Coronary artery (tissue), 2 donors: ENCODE measurements around the gene AGBL4.

Experiments used
- DNase-seq: peaks from one replicate; pipeline ENCODE4 v3.0.0-alpha.2; 2017; ENCODE audit warnings: low spot score
- H3K27ac ChIP-seq, 2 donors: fragments of 200-600 bp; sonication (generic); one replicate each; pipeline ENCODE4 v1.5.1; 2016 to 2019
- H3K4me3 ChIP-seq: fragments of 200-600 bp; sonication (generic); 2 replicates; pipeline ENCODE4 v1.5.1; 2016; ENCODE audit warnings: mild to moderate bottlenecking, moderate library complexity
- TF ChIP-seq, protein P1 (sequence below): fragments of 200-600 bp; sonication (generic); IDR thresholded peaks from one replicate; pipeline ENCODE4 v1.5.1; 2019; ENCODE audit warnings: antibody characterized with exemption

AGBL4 gene

DNA sequence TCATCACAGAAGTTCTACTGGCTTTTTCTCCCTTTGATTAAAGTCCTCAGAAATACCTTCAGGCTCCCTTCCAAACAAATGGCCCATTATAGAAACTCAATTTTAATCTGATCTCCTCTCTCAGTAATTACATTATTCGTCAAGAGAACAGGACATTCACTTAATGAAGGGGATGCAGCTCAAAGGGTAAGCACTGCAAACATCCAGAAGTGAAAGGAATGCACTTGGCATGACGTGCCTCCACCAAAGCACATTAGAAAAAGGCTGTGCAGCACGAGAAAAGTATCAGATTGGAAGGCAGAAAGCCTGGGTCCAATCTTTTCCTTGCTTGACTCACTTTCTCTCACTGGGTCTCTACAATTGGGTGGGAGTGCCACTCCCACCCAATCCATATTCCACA lies 1024.4 kb downstream of the AGBL4 start:
- TF ChIP-seq, protein P1, sequence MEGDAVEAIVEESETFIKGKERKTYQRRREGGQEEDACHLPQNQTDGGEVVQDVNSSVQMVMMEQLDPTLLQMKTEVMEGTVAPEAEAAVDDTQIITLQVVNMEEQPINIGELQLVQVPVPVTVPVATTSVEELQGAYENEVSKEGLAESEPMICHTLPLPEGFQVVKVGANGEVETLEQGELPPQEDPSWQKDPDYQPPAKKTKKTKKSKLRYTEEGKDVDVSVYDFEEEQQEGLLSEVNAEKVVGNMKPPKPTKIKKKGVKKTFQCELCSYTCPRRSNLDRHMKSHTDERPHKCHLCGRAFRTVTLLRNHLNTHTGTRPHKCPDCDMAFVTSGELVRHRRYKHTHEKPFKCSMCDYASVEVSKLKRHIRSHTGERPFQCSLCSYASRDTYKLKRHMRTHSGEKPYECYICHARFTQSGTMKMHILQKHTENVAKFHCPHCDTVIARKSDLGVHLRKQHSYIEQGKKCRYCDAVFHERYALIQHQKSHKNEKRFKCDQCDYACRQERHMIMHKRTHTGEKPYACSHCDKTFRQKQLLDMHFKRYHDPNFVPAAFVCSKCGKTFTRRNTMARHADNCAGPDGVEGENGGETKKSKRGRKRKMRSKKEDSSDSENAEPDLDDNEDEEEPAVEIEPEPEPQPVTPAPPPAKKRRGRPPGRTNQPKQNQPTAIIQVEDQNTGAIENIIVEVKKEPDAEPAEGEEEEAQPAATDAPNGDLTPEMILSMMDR: no peak

DNA sequence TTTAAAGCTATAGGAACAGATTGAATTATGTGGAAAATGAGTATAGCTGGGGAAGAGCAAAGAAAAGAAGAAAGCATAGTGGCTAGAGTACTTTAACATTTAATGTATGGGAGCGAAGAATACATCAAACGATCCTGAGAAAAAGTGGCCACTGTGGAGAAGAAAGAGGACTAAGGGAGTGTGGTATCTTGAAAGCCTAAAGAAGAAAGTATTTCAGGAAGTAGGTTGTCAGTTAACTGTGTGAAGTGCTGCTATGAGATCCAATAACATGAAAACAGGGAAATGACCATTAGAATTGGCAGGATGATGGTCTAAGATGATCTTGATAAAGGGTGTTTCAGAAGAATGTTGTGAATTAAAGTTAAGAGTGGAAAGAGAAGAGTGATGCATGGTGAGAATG lies 1027.4 kb downstream of the AGBL4 start:
- DNase-seq: no peak
- Histone ChIP-seq H3K4me3 (no peak overlapping the region), H3K27ac (no peak overlapping the region)
- TF ChIP-seq, protein P1: no peak

More for the DNA sequence above, 1024.4 kb downstream of the AGBL4 start:
- no peak overlapping the region for H3K4me3 ChIP-seq
- DNase-seq: no peak
- H3K27ac ChIP-seq: no peak overlapping the region

DNA sequence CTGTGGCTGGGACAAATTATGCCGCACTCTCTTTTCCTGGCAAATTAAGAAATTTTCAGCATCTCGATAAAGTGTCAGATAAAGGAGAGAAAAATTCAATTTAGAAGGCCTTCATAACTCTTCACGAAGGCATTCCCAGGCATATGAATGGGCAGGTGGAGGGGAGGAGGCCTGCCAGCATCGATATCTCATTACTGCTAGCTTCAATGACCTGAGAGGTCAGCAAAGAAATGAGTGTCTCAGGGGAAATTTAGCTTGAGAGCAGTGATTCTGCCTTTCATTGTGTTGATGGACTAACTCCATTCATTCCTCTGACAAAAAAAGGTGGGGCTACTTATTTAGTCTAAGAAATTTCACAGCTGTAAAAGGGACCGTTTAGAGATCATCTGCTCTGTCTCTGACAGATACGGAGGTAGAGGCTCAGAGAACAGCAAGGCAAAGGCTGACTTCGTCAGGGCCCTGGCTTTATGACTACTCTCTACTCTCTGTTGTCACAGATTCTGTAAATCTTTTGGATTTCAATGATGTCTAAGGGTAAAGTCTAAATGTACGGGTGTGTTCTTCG lies 1035.0 kb downstream of the AGBL4 start:
- TF ChIP-seq, protein P1: no peak
- no peak overlapping the region for H3K4me3 ChIP-seq
- H3K27ac ChIP-seq: no peak overlapping the region
- DNase-seq: no peak

DNA sequence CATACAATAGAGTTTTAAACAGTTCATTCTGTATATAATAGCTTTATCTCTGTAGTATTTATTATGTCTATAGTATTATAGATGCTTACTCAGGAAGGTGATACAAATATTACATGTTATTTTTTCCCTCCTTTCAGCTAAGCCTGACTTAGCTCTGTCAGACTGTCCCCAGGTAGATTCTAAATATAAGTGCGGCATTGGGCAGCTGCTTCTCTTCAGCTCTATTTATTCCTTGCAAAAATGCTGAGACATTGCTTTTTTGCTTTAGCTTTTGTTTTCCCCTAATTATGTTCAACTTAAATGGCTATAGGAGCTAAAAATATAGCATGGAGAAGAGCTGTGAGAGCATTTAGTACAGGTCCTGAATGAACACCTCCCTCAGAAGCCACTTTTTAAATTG lies 1043.8 kb downstream of the AGBL4 start:
- no peak for DNase-seq
- H3K4me3 ChIP-seq: no peak overlapping the region
- TF ChIP-seq, protein P1: no peak
- no peak overlapping the region for H3K27ac ChIP-seq

DNA sequence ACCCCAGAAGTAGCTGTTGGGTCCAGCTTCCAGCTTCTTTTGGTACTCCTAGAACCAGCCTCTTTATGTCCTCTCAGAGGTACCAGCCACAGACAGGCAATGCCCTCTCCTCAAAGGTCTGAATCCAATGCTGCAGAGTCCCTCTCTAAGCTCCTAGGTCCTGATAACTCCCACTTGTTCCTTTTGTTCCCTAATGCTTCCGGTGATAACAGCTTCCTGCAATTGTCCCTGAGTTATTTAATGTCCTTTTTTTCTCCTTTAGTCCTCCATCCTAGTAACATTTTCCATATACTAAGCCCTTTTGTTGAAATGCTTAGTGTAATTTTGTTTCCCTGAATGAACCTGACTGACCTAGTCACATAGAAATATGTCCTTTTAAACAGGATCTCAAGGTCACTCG lies 1045.3 kb downstream of the AGBL4 start:
- DNase-seq: no peak
- no peak overlapping the region for H3K4me3 ChIP-seq
- H3K27ac ChIP-seq: no peak overlapping the region
- TF ChIP-seq, protein P1: no peak

DNA sequence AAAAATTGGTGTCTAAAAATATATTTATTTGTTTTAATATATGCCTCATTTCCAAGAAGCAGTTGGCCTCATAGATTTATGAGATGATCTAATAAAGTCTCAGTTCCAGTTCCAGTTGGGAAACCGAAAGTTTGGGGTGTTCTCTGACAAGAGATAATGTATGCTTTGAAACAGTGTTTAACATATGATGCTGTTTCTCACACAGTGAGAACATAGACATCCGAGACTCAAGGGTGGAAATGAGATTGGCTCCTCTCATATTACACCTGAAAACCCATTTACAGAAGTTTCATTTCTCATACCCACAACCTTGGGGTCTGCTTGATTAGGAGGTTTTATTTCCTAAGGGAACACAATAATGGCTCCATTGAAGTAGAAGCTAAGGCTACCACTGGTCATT lies 1046.5 kb downstream of the AGBL4 start:
- DNase-seq: no peak
- TF ChIP-seq, protein P1: no peak
- Histone ChIP-seq H3K4me3 (no peak overlapping the region), H3K27ac (no peak overlapping the region)

DNA sequence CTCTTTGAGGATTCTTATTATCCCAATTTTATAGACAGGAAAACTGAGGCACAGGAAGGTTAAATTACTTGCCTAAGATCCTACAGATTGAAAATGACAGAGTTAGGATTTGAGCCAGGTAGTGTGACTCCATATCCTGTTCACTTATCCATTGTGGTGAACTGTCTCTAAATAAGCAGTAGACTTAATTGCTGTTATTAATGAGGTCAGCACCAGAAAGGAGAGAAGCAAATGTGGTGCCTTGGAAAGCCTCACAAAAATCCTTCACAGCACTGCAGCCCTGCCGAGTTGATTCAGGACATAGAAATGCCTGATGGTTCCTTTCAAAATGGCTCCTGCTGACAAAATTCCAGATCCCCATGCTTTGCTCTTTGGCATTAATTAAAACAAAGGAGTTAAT lies 1053.8 kb downstream of the AGBL4 start:
- TF ChIP-seq, protein P1: no peak
- no peak for DNase-seq
- H3K27ac ChIP-seq: no peak overlapping the region
- H3K4me3 ChIP-seq: no peak overlapping the region
